TTC549 (cell line): ENCODE results near the gene AP3S2.
"Not testable (repeated sequence)": the region's sequence is repeated elsewhere in the genome, so short reads cannot be mapped to it uniquely, and the experiment has no call there.

Source experiments
- FAIRE-seq: peaks from 2 replicates; lab custom pipeline; 2012; peaks lifted over from hg19 to GRCh38; lab: Jason Lieb, UNC

The AP3S2 gene

GRCh38 chr15:89893696-89894447, at the start of gene AP3S2:
AP3S2 (minus strand) TSS chr15:89893994; CDS start chr15:89893949, 45 bp downstream.
- no peak for FAIRE-seq

GRCh38 chr15:89939910-89940309, 46.1 kb upstream of the AP3S2 start:
- FAIRE-seq, result no peak

GRCh38 chr15:89939377-89939776, 45.6 kb upstream of the AP3S2 start:
- not testable (repeated sequence) for FAIRE-seq

- no peak for FAIRE-seq
Measured at GRCh38 chr15:89937365-89938350, 43.9 kb upstream of the AP3S2 start.

GRCh38 chr15:89936786-89937265, 43.0 kb upstream of the AP3S2 start:
- FAIRE-seq, result no peak

GRCh38 chr15:89936051-89936785, 42.4 kb upstream of the AP3S2 start:
- no peak for FAIRE-seq

- peak; percentile 88 for FAIRE-seq
Measured at GRCh38 chr15:89932880-89933279, 39.1 kb upstream of the AP3S2 start.

GRCh38 chr15:89928421-89928820, 34.6 kb upstream of the AP3S2 start:
- FAIRE-seq, result no peak

GRCh38 chr15:89926158-89926557, 32.4 kb upstream of the AP3S2 start:
- no peak for FAIRE-seq

GRCh38 chr15:89917442-89918101, 23.8 kb upstream of the AP3S2 start:
- FAIRE-seq, result no peak

GRCh38 chr15:89916660-89917059, 22.9 kb upstream of the AP3S2 start:
- FAIRE-seq, result no peak

- no peak for FAIRE-seq
Measured at GRCh38 chr15:89912674-89913396, 19.0 kb upstream of the AP3S2 start, which contains the start of gene ARPIN. ARPIN (minus strand) TSS chr15:89912952; CDS start chr15:89912835, 117 bp downstream.

GRCh38 chr15:89912145-89912673, 18.4 kb upstream of the AP3S2 start:
- FAIRE-seq, result no peak

GRCh38 chr15:89910891-89911626, 17.3 kb upstream of the AP3S2 start:
- no peak for FAIRE-seq

GRCh38 chr15:89909611-89910010, 15.8 kb upstream of the AP3S2 start:
- FAIRE-seq, result no peak

GRCh38 chr15:89908226-89908625, 14.4 kb upstream of the AP3S2 start:
- FAIRE-seq, result no peak

- no peak for FAIRE-seq
Measured at GRCh38 chr15:89907289-89907688, 13.5 kb upstream of the AP3S2 start.

GRCh38 chr15:89905846-89906378, 12.1 kb upstream of the AP3S2 start:
- no peak for FAIRE-seq

GRCh38 chr15:89904519-89904918, 10.7 kb upstream of the AP3S2 start:
- FAIRE-seq, result no peak

GRCh38 chr15:89903858-89904130, 10.0 kb upstream of the AP3S2 start:
- no peak for FAIRE-seq
